Endothelial cell of umbilical vein (primary cell): Measurements from ENCODE around the gene MARVELD1. TPM values are rescaled to one million over a fixed set of nuclear protein-coding genes. Genes with fewer than 3 reads are reported as not detected.

ENCODE experiments used
- BruUV-seq: library from RNA; stranded (reverse); fragments of 400-500 nt; replicated peaks from 2 replicates; lab custom pipeline; 2021; lab: Mats Ljungman, UMichigan
- CTCF ChIA-PET: fragments of 300-600, 350-600 bp; sonication (Branson Sonifier 250); formaldehyde crosslinking; loops from one replicate; lab custom pipeline; 2021; ENCODE audit warnings: antibody characterized with exemption, inconsistent platforms; lab: Charles Lee
- POLR2A ChIA-PET: fragments of 300-600, 350-600 bp; sonication (Branson Sonifier 250); formaldehyde crosslinking; loops from one replicate; lab custom pipeline; 2021; ENCODE audit warnings: antibody characterized with exemption, inconsistent platforms; lab: Charles Lee
- DNase-seq: peaks from one replicate; pipeline ENCODE4 v3.0.0-alpha.2; 2011; ENCODE audit warnings: low read depth, low spot score
- FAIRE-seq: peaks from 2 replicates; lab custom pipeline; 2011; peaks lifted over from hg19 to GRCh38; lab: Jason Lieb, UNC
- H2AFZ ChIP-seq: 2 replicates; pipeline ENCODE4 v1.6.0; 2012; ENCODE audit warnings: low read depth, low read length, control low read depth, inconsistent platforms
- H3K27ac ChIP-seq: 2 replicates; pipeline ENCODE4 v1.5.1; 2011; ENCODE audit warnings: low read depth, mild to moderate bottlenecking, control low read depth, low read length, moderate library complexity; ENCODE audit not compliant: insufficient read depth
- H3K27me3 ChIP-seq, 2 experiments: 2 replicates each; pipeline versions ENCODE4 v1.6.0 to v1.6.1; 2011; ENCODE audit warnings: low read length in 2 of 2, mixed read lengths in 1 of 2; ENCODE audit not compliant: control insufficient read depth in 2 of 2, insufficient read depth in 2 of 2
- H3K36me3 ChIP-seq, 2 experiments: 2 replicates in 1 of 2; 3 replicates in 1 of 2; pipeline ENCODE4 v1.5.1; 2011; ENCODE audit warnings: low read length in 2 of 2, mild to moderate bottlenecking in 1 of 2, moderate library complexity in 1 of 2; ENCODE audit not compliant: control insufficient read depth in 2 of 2, insufficient read depth in 2 of 2; ENCODE audit errors: extremely low read depth in 1 of 2
- H3K4me1 ChIP-seq: 3 replicates; pipeline ENCODE4 v1.5.1; 2011; ENCODE audit warnings: mild to moderate bottlenecking, low read length; ENCODE audit not compliant: control insufficient read depth, insufficient read depth; ENCODE audit errors: extremely low read depth
- H3K4me2 ChIP-seq: 2 replicates; pipeline ENCODE4 v1.6.1; 2011; ENCODE audit warnings: low read length, control low read depth, mixed read lengths; ENCODE audit not compliant: insufficient read depth
- H3K4me3 ChIP-seq, 3 experiments: fragments of 200-600 bp in 1 of 3; sonication (generic), shearing (Covaris generic) in 1 of 3; replicated peaks in 1 of 3; 2 replicates each; pipeline ENCODE4 v1.5.1; 2011 to 2016; ENCODE audit warnings: control low read depth in 3 of 3, low read length in 3 of 3, mild to moderate bottlenecking in 2 of 3, inconsistent platforms in 1 of 3, low read depth in 1 of 3, moderate library complexity in 1 of 3; ENCODE audit not compliant: insufficient read depth in 1 of 3
- H3K79me2 ChIP-seq: 2 replicates; pipeline ENCODE4 v1.6.0; 2012; ENCODE audit warnings: low read length, inconsistent platforms; ENCODE audit not compliant: control insufficient read depth, insufficient read depth
- H3K9ac ChIP-seq: replicated peaks from 2 replicates; pipeline ENCODE3; 2011; ENCODE audit warnings: low read length, control low read depth; ENCODE audit not compliant: insufficient read depth; ENCODE audit errors: extremely low read depth
- H3K9me1 ChIP-seq: replicated peaks from 3 replicates; pipeline ENCODE4 v1.6.0; 2011; ENCODE audit warnings: mild to moderate bottlenecking, low read length; ENCODE audit not compliant: control insufficient read depth, insufficient read depth; ENCODE audit errors: extremely low read depth
- H3K9me3 ChIP-seq: replicated peaks from 2 replicates; pipeline ENCODE4 v1.5.1; 2012; ENCODE audit warnings: low read length, inconsistent platforms; ENCODE audit not compliant: control insufficient read depth, insufficient read depth
- H4K20me1 ChIP-seq: replicated peaks from 2 replicates; pipeline ENCODE3; 2011; ENCODE audit warnings: mild to moderate bottlenecking, low read length; ENCODE audit not compliant: control insufficient read depth, insufficient read depth; ENCODE audit errors: extremely low read depth
- EZH2 ChIP-seq: IDR thresholded peaks from 2 replicates; pipeline ENCODE4 v1.6.1; 2012; ENCODE audit warnings: borderline replicate concordance, low read depth, mild to moderate bottlenecking, moderate library complexity, low read length, inconsistent platforms; ENCODE audit not compliant: severe bottlenecking
- FOS ChIP-seq: IDR thresholded peaks from 2 replicates; pipeline ENCODE4 v1.6.1; 2011; ENCODE audit warnings: mild to moderate bottlenecking, low read length, moderate library complexity, borderline replicate concordance; ENCODE audit not compliant: insufficient read depth
- GATA2 ChIP-seq: IDR thresholded peaks from 2 replicates; pipeline ENCODE4 v1.7.0; 2011; ENCODE audit warnings: low read depth, mild to moderate bottlenecking, moderate library complexity, mixed read lengths, low read length; ENCODE audit not compliant: insufficient read length, insufficient read depth
- JUN ChIP-seq: IDR thresholded peaks from 2 replicates; pipeline ENCODE4 v1.6.1; 2011; ENCODE audit warnings: borderline replicate concordance, low read depth; ENCODE audit not compliant: insufficient read length, insufficient read depth
- MYC ChIP-seq: IDR thresholded peaks from one replicate; pipeline ENCODE4 v1.6.1; 2011; ENCODE audit warnings: mild to moderate bottlenecking, low read depth, low read length
- POLR2A ChIP-seq: IDR thresholded peaks from 2 replicates; pipeline ENCODE4 v1.6.1; 2012; ENCODE audit warnings: low read depth, mild to moderate bottlenecking, control low read depth, low read length
- POLR2AphosphoS5 ChIP-seq: IDR thresholded peaks from 2 replicates; pipeline ENCODE4 v1.6.1; 2012; ENCODE audit warnings: low read depth, mild to moderate bottlenecking, control low read depth, low read length, moderate library complexity; ENCODE audit not compliant: insufficient read depth
- dilution Hi-C: fragments of 300-500 bp; cut with MboI; formaldehyde crosslinking; loops from one replicate; pipeline ENCODE4 v1.15.0; 2019; ENCODE audit warnings: low sequenced_read_pairs; ENCODE audit not compliant: extremely low pct_ligation_motif_present
- intact Hi-C: fragments of 100-400 bp; cut with micrococcal nuclease; formaldehyde crosslinking; loops from one replicate; pipeline ENCODE4 v1.10.0; 2022
- polyA plus RNA-seq, 4 experiments: library from polyadenylated mRNA; depleted of rRNA in 3 of 4; stranded (reverse) in 3 of 4; unstranded in 1 of 4; fragments of >200 nt; gene quantifications; 2 replicates each; pipeline versions ENCODE4 v1.2.1 to v1.2.3, GENCODE V29; 2011 to 2012; ENCODE audit warnings: missing spikeins in 1 of 4
- total RNA-seq: library from RNA; stranded (reverse); gene quantifications from 2 replicates; pipeline ENCODE4 v1.2.3, GENCODE V29; 2021
- TF ChIP-seq, protein P1 (sequence below), 2 donors: IDR thresholded peaks; 1 replicate in 1 of 2; 2 replicates in 1 of 2; pipeline ENCODE4 v1.5.1; 2011; ENCODE audit warnings: low read length in 2 of 2, mild to moderate bottlenecking in 2 of 2, moderate library complexity in 2 of 2, control low read depth in 1 of 2, inconsistent platforms in 1 of 2, low read depth in 1 of 2; ENCODE audit not compliant: insufficient read depth in 1 of 2; ENCODE audit errors: extremely low read depth in 1 of 2
- TF ChIP-seq, protein P2 (sequence below): IDR thresholded peaks from 2 replicates; pipeline ENCODE4 v1.6.1; 2011; ENCODE audit not compliant: insufficient read depth, insufficient read length

MARVELD1 gene
- total and polyA plus RNA-seq, 2 donors (not counting 3 experiments of a cell fraction or from before 2014, with no cell fraction given), result 67.3 to 78.3 TPM

- Histone ChIP-seq H3K4me1 (no peaks in the 10 kb centered on the region), H3K9me3 (no peaks in the 10 kb centered on the region), H3K27ac (no peak overlapping the region), H3K9ac (no peak overlapping the region), H3K9me1 (no peaks in the 10 kb centered on the region), H2AFZ (no peak overlapping the region), H3K4me3 (no peak overlapping the region), H3K4me2 (no peak overlapping the region), H3K27me3 (no peaks in the 10 kb centered on the region), H3K36me3 (peaks cover 3 to 15% of the 10 kb centered on the region in 2 experiments), H4K20me1 (no peaks in the 10 kb centered on the region), H3K79me2 (no peaks in the 10 kb centered on the region)
- CTCF ChIA-PET, result interaction anchor here (0.7 to 6.8 kb wide), 3 partner anchors 106 to 764 kb away, joined by 3 to 49 read pairs (median 13); no protein-coding TSS in a partner anchor
- intact Hi-C loops, result no loop called here
- no TSS peak for BruUV-seq
- FAIRE-seq (no peak), DNase-seq (no peak)
- TF ChIP-seq JUN (no peak), POLR2A (no peak), GATA2 (no peak), POLR2AphosphoS5 (no peak), EZH2 (no peak), FOS (no peak), MYC (no peak)
- TF ChIP-seq, protein P1, sequence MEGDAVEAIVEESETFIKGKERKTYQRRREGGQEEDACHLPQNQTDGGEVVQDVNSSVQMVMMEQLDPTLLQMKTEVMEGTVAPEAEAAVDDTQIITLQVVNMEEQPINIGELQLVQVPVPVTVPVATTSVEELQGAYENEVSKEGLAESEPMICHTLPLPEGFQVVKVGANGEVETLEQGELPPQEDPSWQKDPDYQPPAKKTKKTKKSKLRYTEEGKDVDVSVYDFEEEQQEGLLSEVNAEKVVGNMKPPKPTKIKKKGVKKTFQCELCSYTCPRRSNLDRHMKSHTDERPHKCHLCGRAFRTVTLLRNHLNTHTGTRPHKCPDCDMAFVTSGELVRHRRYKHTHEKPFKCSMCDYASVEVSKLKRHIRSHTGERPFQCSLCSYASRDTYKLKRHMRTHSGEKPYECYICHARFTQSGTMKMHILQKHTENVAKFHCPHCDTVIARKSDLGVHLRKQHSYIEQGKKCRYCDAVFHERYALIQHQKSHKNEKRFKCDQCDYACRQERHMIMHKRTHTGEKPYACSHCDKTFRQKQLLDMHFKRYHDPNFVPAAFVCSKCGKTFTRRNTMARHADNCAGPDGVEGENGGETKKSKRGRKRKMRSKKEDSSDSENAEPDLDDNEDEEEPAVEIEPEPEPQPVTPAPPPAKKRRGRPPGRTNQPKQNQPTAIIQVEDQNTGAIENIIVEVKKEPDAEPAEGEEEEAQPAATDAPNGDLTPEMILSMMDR (IDR thresholded peaks at IDR 0.05; ENCODE audit: extremely low read depth in 1 of 2, insufficient read depth in 1 of 2, low read depth in 1 of 2, low read length in 2 of 2), result no peak
- TF ChIP-seq, protein P2, sequence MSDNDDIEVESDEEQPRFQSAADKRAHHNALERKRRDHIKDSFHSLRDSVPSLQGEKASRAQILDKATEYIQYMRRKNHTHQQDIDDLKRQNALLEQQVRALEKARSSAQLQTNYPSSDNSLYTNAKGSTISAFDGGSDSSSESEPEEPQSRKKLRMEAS, result no peak
- dilution Hi-C loops, result no loop called here
- POLR2A ChIA-PET, result no interaction called here
These were observed 49.9 kb downstream of the MARVELD1 start for GRCh38 chr10:97763411-97763810.
